WTC11 (cell line): ENCODE results near the gene SLC23A2. TPM values are rescaled to one million over a fixed set of nuclear protein-coding genes. Genes with fewer than 3 reads are reported as not detected.

Source experiments
- ATAC-seq: fragments of 200-7000 bp; cut with Tn5 transposase; 2 replicates; pipeline ENCODE4 v1.10.0; 2021; ENCODE audit warnings: mild to moderate bottlenecking, moderate library complexity
- CTCF ChIA-PET: fragments of 300-600 bp; sonication (Branson Sonifier 250); formaldehyde crosslinking; loops from one replicate; lab custom pipeline; 2021; ENCODE audit warnings: antibody characterized with exemption; lab: Charles Lee
- POLR2A ChIA-PET: fragments of 350-600 bp; sonication (Branson Sonifier 250); formaldehyde crosslinking; loops from one replicate; lab custom pipeline; 2021; ENCODE audit warnings: antibody characterized with exemption; lab: Charles Lee
- DNase-seq: peaks from one replicate; pipeline ENCODE4 v3.0.0; 2021; ENCODE audit warnings: low spot score
- H3K27ac Mint-ChIP-seq: 2 replicates; pipeline ENCODE4 v1.8.0; 2021; ENCODE audit warnings: mixed read lengths
- H3K27me3 Mint-ChIP-seq: 2 replicates; pipeline ENCODE4 v1.8.0; 2021; ENCODE audit warnings: low read depth, mild to moderate bottlenecking, moderate library complexity, mixed read lengths
- H3K36me3 Mint-ChIP-seq: 2 replicates; pipeline ENCODE4 v1.8.0; 2021; ENCODE audit warnings: mixed read lengths
- H3K4me1 Mint-ChIP-seq: 2 replicates; pipeline ENCODE4 v1.8.0; 2022; ENCODE audit warnings: mixed read lengths
- H3K4me3 Mint-ChIP-seq: 2 replicates; pipeline ENCODE4 v1.8.0; 2021; ENCODE audit warnings: mild to moderate bottlenecking, moderate library complexity, mixed read lengths
- H3K9me3 Mint-ChIP-seq: 2 replicates; pipeline ENCODE4 v1.8.0; 2021; ENCODE audit warnings: mixed read lengths
- EMX1 ChIP-seq: fragments of 250-450 bp; sonication (Bioruptor Pico); IDR thresholded peaks from 2 replicates; pipeline ENCODE4 v1.8.0; 2021; ENCODE audit warnings: mild to moderate bottlenecking
- ESRRA ChIP-seq: sonication (generic); formaldehyde crosslinking; IDR thresholded peaks from 2 replicates; pipeline ENCODE4 v1.8.1; 2022; ENCODE audit warnings: mild to moderate bottlenecking, missing genetic modification reagents, borderline replicate concordance
- IRF1 ChIP-seq: sonication (generic); formaldehyde crosslinking; IDR thresholded peaks from 2 replicates; pipeline ENCODE4 v1.8.0; 2023; ENCODE audit warnings: missing genetic modification reagents
- NFE2L1 ChIP-seq: sonication (generic); formaldehyde crosslinking; IDR thresholded peaks from 2 replicates; pipeline ENCODE4 v1.8.1; 2023; ENCODE audit warnings: missing genetic modification reagents
- NR2C2 ChIP-seq: sonication (generic); formaldehyde crosslinking; IDR thresholded peaks from 2 replicates; pipeline ENCODE4 v1.8.0; 2022; ENCODE audit warnings: mild to moderate bottlenecking, missing genetic modification reagents
- RELA ChIP-seq: sonication (generic); formaldehyde crosslinking; IDR thresholded peaks from 2 replicates; pipeline ENCODE4 v1.8.1; 2022; ENCODE audit warnings: missing genetic modification reagents, mild to moderate bottlenecking, borderline replicate concordance
- SMAD3 ChIP-seq: sonication (generic); formaldehyde crosslinking; IDR thresholded peaks from 2 replicates; pipeline ENCODE4 v1.8.0; 2022; ENCODE audit warnings: missing genetic modification reagents, mild to moderate bottlenecking, borderline replicate concordance
- TP53 ChIP-seq: sonication (generic); formaldehyde crosslinking; IDR thresholded peaks from 2 replicates; pipeline ENCODE4 v1.8.1; 2023; ENCODE audit warnings: mild to moderate bottlenecking, missing genetic modification reagents
- ZNF232 ChIP-seq: sonication (generic); formaldehyde crosslinking; IDR thresholded peaks from 2 replicates; pipeline ENCODE4 v1.8.0; 2022; ENCODE audit warnings: mild to moderate bottlenecking, missing genetic modification reagents
- ZNF317 ChIP-seq: sonication (generic); formaldehyde crosslinking; IDR thresholded peaks from 2 replicates; pipeline ENCODE4 v1.8.1; 2023; ENCODE audit warnings: low read depth, mild to moderate bottlenecking, moderate library complexity, missing genetic modification reagents, borderline replicate concordance
- ZNF423 ChIP-seq: fragments of 250-450 bp; sonication (Bioruptor Pico); IDR thresholded peaks from 2 replicates; pipeline ENCODE4 v2.1.2; 2022; ENCODE audit warnings: mild to moderate bottlenecking, moderate library complexity
- ZNF425 ChIP-seq: fragments of 250-450 bp; sonication (Bioruptor Pico); conservative IDR thresholded peaks from 2 replicates; pipeline ENCODE4 v1.9.0; 2021; ENCODE audit warnings: mild to moderate bottlenecking
- ZNF512 ChIP-seq: sonication (generic); formaldehyde crosslinking; IDR thresholded peaks from 2 replicates; pipeline ENCODE4 v1.8.1; 2022; ENCODE audit warnings: missing genetic modification reagents, borderline replicate concordance
- total RNA-seq: library from RNA; stranded (reverse); gene quantifications from 3 replicates; pipeline ENCODE4 v1.2.3, GENCODE V29; 2021
- TF ChIP-seq, protein P1 (sequence below): sonication (generic); formaldehyde crosslinking; IDR thresholded peaks from 2 replicates; pipeline ENCODE4 v1.8.1; 2022; ENCODE audit warnings: low read depth, mild to moderate bottlenecking, moderate library complexity, missing genetic modification reagents, borderline replicate concordance
- TF ChIP-seq, protein P2 (sequence below): sonication (generic); formaldehyde crosslinking; IDR thresholded peaks from 2 replicates; pipeline ENCODE4 v1.8.1; 2023; ENCODE audit warnings: mild to moderate bottlenecking, missing genetic modification reagents, moderate library complexity
- TF ChIP-seq, protein P3 (sequence below): sonication (generic); formaldehyde crosslinking; IDR thresholded peaks from 2 replicates; pipeline ENCODE4 v1.8.1; 2023; ENCODE audit warnings: mild to moderate bottlenecking, missing genetic modification reagents, moderate library complexity
- TF ChIP-seq, protein P4 (sequence below): fragments of 250-450 bp; sonication (Bioruptor Pico); IDR thresholded peaks from 2 replicates; pipeline ENCODE4 v1.8.0; 2021; ENCODE audit warnings: mild to moderate bottlenecking
- TF ChIP-seq, protein P5 (sequence below): sonication (generic); formaldehyde crosslinking; IDR thresholded peaks from 2 replicates; pipeline ENCODE4 v1.8.1; 2022; ENCODE audit warnings: mild to moderate bottlenecking, missing genetic modification reagents, moderate library complexity, borderline replicate concordance

SLC23A2 gene
- total RNA-seq, 1 experiment from 2014 or later: 14.5 TPM

- Mint-ChIP-seq H3K27me3 (no peaks in the 10 kb centered on the region), H3K4me1 (no peaks in the 10 kb centered on the region)
- no peak for ATAC-seq
- no peak for DNase-seq
- TF ChIP-seq, protein P1, sequence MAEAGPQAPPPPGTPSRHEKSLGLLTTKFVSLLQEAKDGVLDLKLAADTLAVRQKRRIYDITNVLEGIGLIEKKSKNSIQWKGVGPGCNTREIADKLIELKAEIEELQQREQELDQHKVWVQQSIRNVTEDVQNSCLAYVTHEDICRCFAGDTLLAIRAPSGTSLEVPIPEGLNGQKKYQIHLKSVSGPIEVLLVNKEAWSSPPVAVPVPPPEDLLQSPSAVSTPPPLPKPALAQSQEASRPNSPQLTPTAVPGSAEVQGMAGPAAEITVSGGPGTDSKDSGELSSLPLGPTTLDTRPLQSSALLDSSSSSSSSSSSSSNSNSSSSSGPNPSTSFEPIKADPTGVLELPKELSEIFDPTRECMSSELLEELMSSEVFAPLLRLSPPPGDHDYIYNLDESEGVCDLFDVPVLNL (CRISPR knock-in tag): no peak
- TF ChIP-seq, all 79 proteins: peak for 0
- ChIA-PET CTCF (no interaction called here), POLR2A (no interaction called here)
- H3K9me3 Mint-ChIP-seq: no peaks in the 10 kb centered on the region
- no peak overlapping the region for H3K4me3 Mint-ChIP-seq
- peaks cover 36% of the 10 kb centered on the region for H3K36me3 Mint-ChIP-seq
- no peak overlapping the region for H3K27ac Mint-ChIP-seq
Observed at GRCh38 chr20:4858000-4858399, 143.3 kb downstream of the SLC23A2 start.

- CTCF ChIA-PET: interaction anchor here (0.5 to 0.9 kb wide), 2 partner anchors 79 to 116 kb away, joined by 3 to 4 read pairs; no protein-coding TSS in a partner anchor
- Mint-ChIP-seq H3K36me3 (peaks cover 29% of the 10 kb centered on the region), H3K4me3 (no peak overlapping the region), H3K9me3 (no peaks in the 10 kb centered on the region), H3K4me1 (no peaks in the 10 kb centered on the region), H3K27ac (no peak overlapping the region), H3K27me3 (no peaks in the 10 kb centered on the region)
- no peak for DNase-seq
- no peak for ATAC-seq
- no peak for TF ChIP-seq ZNF425
- no peak for TF ChIP-seq ZNF232 (CRISPR knock-in tag)
- TF ChIP-seq ZNF512 (CRISPR knock-in tag): no peak
- no peak for TF ChIP-seq RELA (CRISPR knock-in tag)
- POLR2A ChIA-PET: no interaction called here
Observed at GRCh38 chr20:4856022-4856755, 145.1 kb downstream of the SLC23A2 start.

DNA sequence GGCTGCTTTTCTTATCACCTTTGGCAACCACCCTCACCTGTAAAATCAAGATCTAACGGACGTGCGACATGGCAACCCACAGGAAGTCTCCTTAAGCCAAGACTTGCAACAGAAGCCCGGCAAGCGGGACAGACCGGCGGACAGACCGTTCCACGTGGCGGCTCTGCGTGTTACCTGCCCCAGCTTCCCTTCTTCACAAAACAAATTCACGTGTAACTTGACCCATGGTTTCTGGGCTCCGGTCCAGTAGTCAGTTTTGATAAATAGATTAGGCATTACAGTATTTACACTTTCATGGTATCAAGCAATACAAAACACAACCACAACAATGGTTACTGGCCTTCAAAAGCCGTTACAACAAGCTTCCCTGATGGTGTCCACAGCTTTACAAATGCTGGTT lies 145.8 kb downstream of the SLC23A2 start:
- peaks cover 26% of the 10 kb centered on the region for H3K36me3 Mint-ChIP-seq
- H3K27me3 Mint-ChIP-seq: no peaks in the 10 kb centered on the region
- no peak overlapping the region for H3K4me3 Mint-ChIP-seq
- no peak overlapping the region for H3K27ac Mint-ChIP-seq
- POLR2A ChIA-PET: no interaction called here
- H3K4me1 Mint-ChIP-seq: no peaks in the 10 kb centered on the region
- no peak for ATAC-seq
- no peak for DNase-seq
- no peaks in the 10 kb centered on the region for H3K9me3 Mint-ChIP-seq
- CTCF ChIA-PET: no interaction called here
- TF ChIP-seq, protein P2, sequence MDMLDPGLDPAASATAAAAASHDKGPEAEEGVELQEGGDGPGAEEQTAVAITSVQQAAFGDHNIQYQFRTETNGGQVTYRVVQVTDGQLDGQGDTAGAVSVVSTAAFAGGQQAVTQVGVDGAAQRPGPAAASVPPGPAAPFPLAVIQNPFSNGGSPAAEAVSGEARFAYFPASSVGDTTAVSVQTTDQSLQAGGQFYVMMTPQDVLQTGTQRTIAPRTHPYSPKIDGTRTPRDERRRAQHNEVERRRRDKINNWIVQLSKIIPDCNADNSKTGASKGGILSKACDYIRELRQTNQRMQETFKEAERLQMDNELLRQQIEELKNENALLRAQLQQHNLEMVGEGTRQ: no peak
- TF ChIP-seq SMAD3 (CRISPR knock-in tag) (no peak), ZNF317 (no peak), ESRRA (CRISPR knock-in tag) (no peak), NR2C2 (CRISPR knock-in tag) (no peak), TP53 (CRISPR knock-in tag) (no peak), EMX1 (CRISPR knock-in tag) (no peak), NFE2L1 (CRISPR knock-in tag) (no peak), ZNF423 (CRISPR knock-in tag) (no peak), IRF1 (CRISPR knock-in tag) (no peak)
- TF ChIP-seq, protein P3, sequence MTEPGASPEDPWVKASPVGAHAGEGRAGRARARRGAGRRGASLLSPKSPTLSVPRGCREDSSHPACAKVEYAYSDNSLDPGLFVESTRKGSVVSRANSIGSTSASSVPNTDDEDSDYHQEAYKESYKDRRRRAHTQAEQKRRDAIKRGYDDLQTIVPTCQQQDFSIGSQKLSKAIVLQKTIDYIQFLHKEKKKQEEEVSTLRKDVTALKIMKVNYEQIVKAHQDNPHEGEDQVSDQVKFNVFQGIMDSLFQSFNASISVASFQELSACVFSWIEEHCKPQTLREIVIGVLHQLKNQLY (CRISPR knock-in tag): no peak
- TF ChIP-seq, protein P1 (CRISPR knock-in tag): no peak
- TF ChIP-seq, protein P4, sequence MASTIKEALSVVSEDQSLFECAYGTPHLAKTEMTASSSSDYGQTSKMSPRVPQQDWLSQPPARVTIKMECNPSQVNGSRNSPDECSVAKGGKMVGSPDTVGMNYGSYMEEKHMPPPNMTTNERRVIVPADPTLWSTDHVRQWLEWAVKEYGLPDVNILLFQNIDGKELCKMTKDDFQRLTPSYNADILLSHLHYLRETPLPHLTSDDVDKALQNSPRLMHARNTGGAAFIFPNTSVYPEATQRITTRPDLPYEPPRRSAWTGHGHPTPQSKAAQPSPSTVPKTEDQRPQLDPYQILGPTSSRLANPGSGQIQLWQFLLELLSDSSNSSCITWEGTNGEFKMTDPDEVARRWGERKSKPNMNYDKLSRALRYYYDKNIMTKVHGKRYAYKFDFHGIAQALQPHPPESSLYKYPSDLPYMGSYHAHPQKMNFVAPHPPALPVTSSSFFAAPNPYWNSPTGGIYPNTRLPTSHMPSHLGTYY (CRISPR knock-in tag): no peak
- TF ChIP-seq, protein P5, sequence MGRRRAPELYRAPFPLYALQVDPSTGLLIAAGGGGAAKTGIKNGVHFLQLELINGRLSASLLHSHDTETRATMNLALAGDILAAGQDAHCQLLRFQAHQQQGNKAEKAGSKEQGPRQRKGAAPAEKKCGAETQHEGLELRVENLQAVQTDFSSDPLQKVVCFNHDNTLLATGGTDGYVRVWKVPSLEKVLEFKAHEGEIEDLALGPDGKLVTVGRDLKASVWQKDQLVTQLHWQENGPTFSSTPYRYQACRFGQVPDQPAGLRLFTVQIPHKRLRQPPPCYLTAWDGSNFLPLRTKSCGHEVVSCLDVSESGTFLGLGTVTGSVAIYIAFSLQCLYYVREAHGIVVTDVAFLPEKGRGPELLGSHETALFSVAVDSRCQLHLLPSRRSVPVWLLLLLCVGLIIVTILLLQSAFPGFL (CRISPR knock-in tag): no peak
